Neural crest cell (in vitro differentiated cells): ENCODE measurements around the gene PLCH2. TPM values are rescaled to one million over a fixed set of nuclear protein-coding genes. Genes with fewer than 3 reads are reported as not detected.
"Not testable (repeated sequence)": the region's sequence is repeated elsewhere in the genome, so short reads cannot be mapped to it uniquely, and the experiment has no call there.

Source experiments
- DNase-seq: peaks from one replicate; pipeline ENCODE4 v3.0.0; 2021; ENCODE audit warnings: low read depth, mixed read lengths, low spot score
- H3K27ac Mint-ChIP-seq: one replicate; pipeline ENCODE4 v1.8.0; 2021; ENCODE audit warnings: mild to moderate bottlenecking, mixed read lengths; ENCODE audit not compliant: unreplicated experiment
- H3K27me3 Mint-ChIP-seq: 2 replicates; pipeline ENCODE4 v1.8.0; 2021; ENCODE audit warnings: low read depth, mild to moderate bottlenecking, mixed read lengths
- H3K36me3 Mint-ChIP-seq: 2 replicates; pipeline ENCODE4 v1.8.0; 2021; ENCODE audit warnings: low read depth, mild to moderate bottlenecking, mixed read lengths
- H3K4me1 Mint-ChIP-seq: 2 replicates; pipeline ENCODE4 v1.8.0; 2021; ENCODE audit warnings: mixed read lengths
- H3K4me3 Mint-ChIP-seq: one replicate; pipeline ENCODE4 v1.8.0; 2021; ENCODE audit warnings: mild to moderate bottlenecking, mixed read lengths
- H3K9me3 Mint-ChIP-seq: 2 replicates; pipeline ENCODE4 v1.8.0; 2021; ENCODE audit warnings: mixed read lengths
- CTCF ChIP-seq: fragments of 200-600 bp; sonication (generic); conservative IDR thresholded peaks from 2 replicates; pipeline ENCODE4 v1.5.0; 2021; ENCODE audit warnings: antibody characterized with exemption, mild to moderate bottlenecking
- total RNA-seq: library from RNA; stranded (reverse); gene quantifications from 2 replicates; pipeline ENCODE4 v1.2.1, GENCODE V29; 2021

Gene PLCH2
- total RNA-seq, 1 donor from 2014 or later: 0.37 TPM

DNA sequence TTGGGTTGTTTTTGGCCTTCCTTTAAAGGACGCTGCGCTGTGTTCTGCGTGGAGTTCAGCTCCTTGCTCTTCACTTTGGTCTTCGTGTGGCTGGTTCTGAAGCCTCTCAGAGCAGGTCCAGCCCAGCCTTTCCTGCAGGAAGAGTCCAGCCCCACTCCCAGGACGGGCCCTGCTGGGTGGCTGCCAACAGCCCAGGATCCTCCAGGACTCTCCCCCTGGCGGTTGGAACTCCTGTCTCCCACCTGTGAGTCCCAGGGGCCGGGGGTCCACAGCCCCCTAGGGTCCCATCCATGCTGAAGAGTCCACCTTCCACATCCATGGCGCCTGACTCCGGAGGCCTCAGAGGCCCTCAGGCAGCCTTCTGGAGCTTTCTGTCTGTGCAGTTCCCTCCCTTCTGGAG, 75.5 kb downstream of the PLCH2 start:
- not testable (repeated sequence) for H3K4me3 Mint-ChIP-seq

GRCh38 chr1:2552189-2552588, 76.1 kb downstream of the PLCH2 start:
- Mint-ChIP-seq H3K27ac (no peak overlapping the region), H3K4me3 (no peak overlapping the region), H3K27me3 (no peaks in the 10 kb centered on the region), H3K9me3 (no peaks in the 10 kb centered on the region), H3K36me3 (no peaks in the 10 kb centered on the region), H3K4me1 (peaks cover 16% of the 10 kb centered on the region)
- TF ChIP-seq CTCF: no peak
- DNase-seq: no peak

More for the DNA sequence above, 75.5 kb downstream of the PLCH2 start:
- H3K4me1 Mint-ChIP-seq: peaks cover 15% of the 10 kb centered on the region
- DNase-seq, H3K27ac Mint-ChIP-seq, H3K9me3 Mint-ChIP-seq, H3K36me3 Mint-ChIP-seq, H3K27me3 Mint-ChIP-seq: not testable (repeated sequence)

GRCh38 chr1:2553076-2553475, 77.0 kb downstream of the PLCH2 start:
- peaks cover 12% of the 10 kb centered on the region for H3K4me1 Mint-ChIP-seq
- DNase-seq, H3K36me3 Mint-ChIP-seq, H3K9me3 Mint-ChIP-seq, H3K27me3 Mint-ChIP-seq, H3K4me3 Mint-ChIP-seq, H3K27ac Mint-ChIP-seq: not testable (repeated sequence)

GRCh38 chr1:2553871-2554620, 78.0 kb downstream of the PLCH2 start:
- Mint-ChIP-seq H3K27ac (no peak overlapping the region), H3K4me3 (no peak overlapping the region), H3K36me3 (no peaks in the 10 kb centered on the region), H3K4me1 (peaks cover 4% of the 10 kb centered on the region), H3K27me3 (no peaks in the 10 kb centered on the region), H3K9me3 (no peaks in the 10 kb centered on the region)
- no peak for DNase-seq
- no peak for TF ChIP-seq CTCF

- no peak overlapping the region for H3K27ac Mint-ChIP-seq
- no peak overlapping the region for H3K4me3 Mint-ChIP-seq
- H3K36me3 Mint-ChIP-seq: no peaks in the 10 kb centered on the region
- H3K9me3 Mint-ChIP-seq: no peaks in the 10 kb centered on the region
- peak; percentile 45 for TF ChIP-seq CTCF
- DNase-seq: no peak
- peaks cover 4% of the 10 kb centered on the region for H3K4me1 Mint-ChIP-seq
- H3K27me3 Mint-ChIP-seq: no peaks in the 10 kb centered on the region
Observed at GRCh38 chr1:2554621-2555387, 78.7 kb downstream of the PLCH2 start.

Other genes starting within 250 kb of the PLCH2 start
- gene SKI, start 248.0 kb upstream of the PLCH2 start, total RNA-seq: 58.9 and 62.0 TPM in 2 replicates
- 23.7 and 24.4 TPM in 2 replicates for gene MORN1, start 84.7 kb upstream of the PLCH2 start, total RNA-seq
- gene RER1, start 84.4 kb upstream of the PLCH2 start, total RNA-seq: 108 and 111 TPM in 2 replicates
- gene PEX10, start 63.7 kb upstream of the PLCH2 start, total RNA-seq: 31.2 and 31.9 TPM in 2 replicates
- 62.5 and 65.5 TPM in 2 replicates for gene PANK4, start 50.3 kb downstream of the PLCH2 start, total RNA-seq
- gene HES5, start 54.0 kb downstream of the PLCH2 start, total RNA-seq: 90.9 and 92.2 TPM in 2 replicates
- gene TNFRSF14, start 80.1 kb downstream of the PLCH2 start, total RNA-seq: 0.61 TPM in 2 replicates
- gene PRXL2B, start 110.5 kb downstream of the PLCH2 start, total RNA-seq: 51.3 and 58.9 TPM in 2 replicates
- 0.51 and 0.84 TPM in 2 replicates for gene MMEL1, start 156.7 kb downstream of the PLCH2 start, total RNA-seq